ENCODE measurements around the gene RAB44. TPM values are rescaled to one million over a fixed set of nuclear protein-coding genes. Genes with fewer than 3 reads are reported as not detected.

The RAB44 gene
- total RNA-seq, 1 experiment from 2014 or later = not detected

- no TSS peak for BruUV-seq (replicated peaks)
- TF ChIP-seq EZH2 (IDR thresholded peaks at IDR 0.05; ENCODE audit: low read depth) (no peak), CTCF (conservative IDR thresholded peaks at IDR 0.05) (peak; percentile 92)
- ChIA-PET POLR2A (ENCODE audit: unreplicated experiment) (interaction anchor here (0.7 kb wide), 1 partner anchor 230 kb away, joined by 6 read pairs; no protein-coding TSS in a partner anchor), CTCF (interaction anchor here (0.6 to 3.3 kb wide), 11 partner anchors 12 to 449 kb away, joined by 3 to 17 read pairs (median 3); partner anchors contain the start of gene CDKN1A)
- Histone ChIP-seq H3K79me2 (ENCODE audit: low read depth) (no peaks in the 10 kb centered on the region), H2AFZ (no peak overlapping the region), H3K36me3 (ENCODE audit: low read depth) (no peaks in the 10 kb centered on the region), H3K4me1 (replicated peaks; ENCODE audit: insufficient read depth) (peaks cover 24% of the 10 kb centered on the region), H3K9me2 (ENCODE audit: insufficient read depth) (no peaks in the 10 kb centered on the region), H4K20me1 (ENCODE audit: insufficient read depth) (no peaks in the 10 kb centered on the region), H3K9me3 (ENCODE audit: insufficient read depth, low read depth) (no peaks in the 10 kb centered on the region), H3K27ac (no peak overlapping the region), H3K27me3 (ENCODE audit: insufficient read depth, low read depth) (no peaks in the 10 kb centered on the region), H3K4me3 (no peak overlapping the region), H3F3A (ENCODE audit: insufficient read depth, low read depth) (peaks cover 22% of the 10 kb centered on the region), H3K4me2 (no peak overlapping the region)
- DNase-seq = peak; percentile 50 to 78
- intact Hi-C loops (cut with micrococcal nuclease; ENCODE audit: unreplicated experiment) = loop anchor here (1.0 kb wide), 4 partner anchors 86 to 445 kb away; no protein-coding TSS in a partner anchor
Measured at GRCh38 chr6:36765594-36766398, 68.2 kb downstream of the RAB44 start.

GRCh38 chr6:36766399-36766945 lies 68.8 kb downstream of the RAB44 start:
- Histone ChIP-seq H3K4me3 (no peak overlapping the region), H3K27ac (no peak overlapping the region), H3K9me3 (ENCODE audit: insufficient read depth, low read depth) (no peaks in the 10 kb centered on the region), H4K20me1 (ENCODE audit: insufficient read depth) (no peaks in the 10 kb centered on the region), H3K9me2 (ENCODE audit: insufficient read depth) (no peaks in the 10 kb centered on the region), H3K27me3 (ENCODE audit: insufficient read depth, low read depth) (no peaks in the 10 kb centered on the region), H3K4me2 (no peak overlapping the region), H3F3A (ENCODE audit: insufficient read depth, low read depth) (peaks cover 22% of the 10 kb centered on the region), H3K4me1 (replicated peaks; ENCODE audit: insufficient read depth) (peaks cover 26% of the 10 kb centered on the region), H2AFZ (no peak overlapping the region), H3K36me3 (ENCODE audit: low read depth) (no peaks in the 10 kb centered on the region), H3K79me2 (ENCODE audit: low read depth) (no peaks in the 10 kb centered on the region)
- TF ChIP-seq CTCF (conservative IDR thresholded peaks at IDR 0.05) = no peak; the same call in 1 of the 2 replicates
- no peak for TF ChIP-seq EZH2 (IDR thresholded peaks at IDR 0.05; ENCODE audit: low read depth)
- intact Hi-C loops (cut with micrococcal nuclease; ENCODE audit: unreplicated experiment) = loop anchor here (1.0 kb wide), 4 partner anchors 85 to 444 kb away; no protein-coding TSS in a partner anchor
- POLR2A ChIA-PET (ENCODE audit: unreplicated experiment) = interaction anchor here (0.7 kb wide), 1 partner anchor 229 kb away, joined by 6 read pairs; no protein-coding TSS in a partner anchor
- no TSS peak for BruUV-seq (replicated peaks)
- CTCF ChIA-PET = interaction anchor here (0.7 to 3.3 kb wide), 9 partner anchors 16 to 290 kb away, joined by 3 to 17 read pairs (median 5); no protein-coding TSS in a partner anchor
- no peak for DNase-seq

- H3K79me2 ChIP-seq (ENCODE audit: low read depth) = no peaks in the 10 kb centered on the region
- no peaks in the 10 kb centered on the region for H3K27me3 ChIP-seq (ENCODE audit: insufficient read depth, low read depth)
- peak overlapping the region; percentile 39 for H3K4me2 ChIP-seq
- H3K27ac ChIP-seq = peak overlapping the region; percentile 54
- H3K9me3 ChIP-seq (ENCODE audit: insufficient read depth, low read depth) = no peaks in the 10 kb centered on the region
- H3K4me1 ChIP-seq (replicated peaks; ENCODE audit: insufficient read depth) = peaks cover 26% of the 10 kb centered on the region
- no peaks in the 10 kb centered on the region for H4K20me1 ChIP-seq (ENCODE audit: insufficient read depth)
- intact Hi-C loops (cut with micrococcal nuclease; ENCODE audit: unreplicated experiment) = no loop called here
- H3K4me3 ChIP-seq = no peak overlapping the region
- ChIA-PET CTCF (interaction anchor here (0.6 to 3.0 kb wide), 4 partner anchors 82 to 267 kb away, joined by 3 to 16 read pairs (median 6); partner anchors contain the start of gene C6orf89), POLR2A (ENCODE audit: unreplicated experiment) (interaction anchor here (0.6 kb wide), 1 partner anchor 448 kb away, joined by 3 read pairs; no protein-coding TSS in a partner anchor)
- no peaks in the 10 kb centered on the region for H3K9me2 ChIP-seq (ENCODE audit: insufficient read depth)
- H3F3A ChIP-seq (ENCODE audit: insufficient read depth, low read depth) = peaks cover 22% of the 10 kb centered on the region
- peak; percentile 59 to 92 for DNase-seq
- no peaks in the 10 kb centered on the region for H3K36me3 ChIP-seq (ENCODE audit: low read depth)
- no peak overlapping the region for H2AFZ ChIP-seq
- BruUV-seq (replicated peaks) = no TSS peak
- TF ChIP-seq EZH2 (IDR thresholded peaks at IDR 0.05; ENCODE audit: low read depth) (no peak), CTCF (conservative IDR thresholded peaks at IDR 0.05) (no peak)
Measured at GRCh38 chr6:36769183-36769675, 71.6 kb downstream of the RAB44 start.

All from PC-9 (cell line).